Ishikawa (cell line): Measurements from ENCODE around the gene SYT12.

Source experiments
- CEBPB ChIP-seq: IDR thresholded peaks from 2 replicates; pipeline ENCODE4 v1.6.1; 2012
- CREB1 ChIP-seq: IDR thresholded peaks from 2 replicates; pipeline ENCODE4 v1.6.1; 2012; ENCODE audit warnings: low read depth
- EGR1 ChIP-seq: IDR thresholded peaks from 2 replicates; pipeline ENCODE4 v1.6.1; 2012
- EP300 ChIP-seq: IDR thresholded peaks from 2 replicates; pipeline ENCODE4 v1.6.1; 2012; ENCODE audit warnings: borderline replicate concordance
- FOXM1 ChIP-seq: IDR thresholded peaks from 2 replicates; pipeline ENCODE4 v1.6.1; 2012; ENCODE audit warnings: low read depth, borderline replicate concordance
- MAX ChIP-seq: IDR thresholded peaks from 2 replicates; pipeline ENCODE4 v1.6.1; 2012
- NFIC ChIP-seq: IDR thresholded peaks from 2 replicates; pipeline ENCODE4 v1.6.1; 2012
- RAD21 ChIP-seq: IDR thresholded peaks from 2 replicates; pipeline ENCODE4 v1.6.1; 2012; ENCODE audit warnings: low read depth
- TAF1 ChIP-seq: IDR thresholded peaks from 2 replicates; pipeline ENCODE4 v1.6.1; 2012; ENCODE audit warnings: low read depth, mild to moderate bottlenecking
- TCF12 ChIP-seq: IDR thresholded peaks from 2 replicates; pipeline ENCODE4 v1.6.1; 2012; ENCODE audit warnings: low read depth
- TEAD4 ChIP-seq: IDR thresholded peaks from 2 replicates; pipeline ENCODE4 v1.6.1; 2012
- USF1 ChIP-seq: IDR thresholded peaks from 2 replicates; pipeline ENCODE4 v1.6.1; 2012
- YY1 ChIP-seq: IDR thresholded peaks from 2 replicates; pipeline ENCODE4 v1.6.1; 2012; ENCODE audit warnings: low read depth
- ZBTB7A ChIP-seq: IDR thresholded peaks from 2 replicates; pipeline ENCODE4 v1.6.1; 2012; ENCODE audit warnings: low read depth
- TF ChIP-seq, protein P1 (sequence below): IDR thresholded peaks from 2 replicates; pipeline ENCODE4 v1.6.1; 2012; ENCODE audit warnings: low read depth, mild to moderate bottlenecking

Gene SYT12

GRCh38 chr11:67002297-67002913, 20.5 kb upstream of the SYT12 start:
- TF ChIP-seq MAX (no peak), ZBTB7A (no peak), RAD21 (no peak), TCF12 (no peak), FOXM1 (no peak), NFIC (no peak), EP300 (no peak), YY1 (no peak), EGR1 (no peak), TAF1 (no peak), CREB1 (no peak), USF1 (no peak), TEAD4 (no peak), CEBPB (no peak)
- TF ChIP-seq, protein P1, sequence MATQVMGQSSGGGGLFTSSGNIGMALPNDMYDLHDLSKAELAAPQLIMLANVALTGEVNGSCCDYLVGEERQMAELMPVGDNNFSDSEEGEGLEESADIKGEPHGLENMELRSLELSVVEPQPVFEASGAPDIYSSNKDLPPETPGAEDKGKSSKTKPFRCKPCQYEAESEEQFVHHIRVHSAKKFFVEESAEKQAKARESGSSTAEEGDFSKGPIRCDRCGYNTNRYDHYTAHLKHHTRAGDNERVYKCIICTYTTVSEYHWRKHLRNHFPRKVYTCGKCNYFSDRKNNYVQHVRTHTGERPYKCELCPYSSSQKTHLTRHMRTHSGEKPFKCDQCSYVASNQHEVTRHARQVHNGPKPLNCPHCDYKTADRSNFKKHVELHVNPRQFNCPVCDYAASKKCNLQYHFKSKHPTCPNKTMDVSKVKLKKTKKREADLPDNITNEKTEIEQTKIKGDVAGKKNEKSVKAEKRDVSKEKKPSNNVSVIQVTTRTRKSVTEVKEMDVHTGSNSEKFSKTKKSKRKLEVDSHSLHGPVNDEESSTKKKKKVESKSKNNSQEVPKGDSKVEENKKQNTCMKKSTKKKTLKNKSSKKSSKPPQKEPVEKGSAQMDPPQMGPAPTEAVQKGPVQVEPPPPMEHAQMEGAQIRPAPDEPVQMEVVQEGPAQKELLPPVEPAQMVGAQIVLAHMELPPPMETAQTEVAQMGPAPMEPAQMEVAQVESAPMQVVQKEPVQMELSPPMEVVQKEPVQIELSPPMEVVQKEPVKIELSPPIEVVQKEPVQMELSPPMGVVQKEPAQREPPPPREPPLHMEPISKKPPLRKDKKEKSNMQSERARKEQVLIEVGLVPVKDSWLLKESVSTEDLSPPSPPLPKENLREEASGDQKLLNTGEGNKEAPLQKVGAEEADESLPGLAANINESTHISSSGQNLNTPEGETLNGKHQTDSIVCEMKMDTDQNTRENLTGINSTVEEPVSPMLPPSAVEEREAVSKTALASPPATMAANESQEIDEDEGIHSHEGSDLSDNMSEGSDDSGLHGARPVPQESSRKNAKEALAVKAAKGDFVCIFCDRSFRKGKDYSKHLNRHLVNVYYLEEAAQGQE = no peak

- TF ChIP-seq NFIC = no peak
Observed at GRCh38 chr11:67002921-67003411, 20.0 kb upstream of the SYT12 start.

DNA sequence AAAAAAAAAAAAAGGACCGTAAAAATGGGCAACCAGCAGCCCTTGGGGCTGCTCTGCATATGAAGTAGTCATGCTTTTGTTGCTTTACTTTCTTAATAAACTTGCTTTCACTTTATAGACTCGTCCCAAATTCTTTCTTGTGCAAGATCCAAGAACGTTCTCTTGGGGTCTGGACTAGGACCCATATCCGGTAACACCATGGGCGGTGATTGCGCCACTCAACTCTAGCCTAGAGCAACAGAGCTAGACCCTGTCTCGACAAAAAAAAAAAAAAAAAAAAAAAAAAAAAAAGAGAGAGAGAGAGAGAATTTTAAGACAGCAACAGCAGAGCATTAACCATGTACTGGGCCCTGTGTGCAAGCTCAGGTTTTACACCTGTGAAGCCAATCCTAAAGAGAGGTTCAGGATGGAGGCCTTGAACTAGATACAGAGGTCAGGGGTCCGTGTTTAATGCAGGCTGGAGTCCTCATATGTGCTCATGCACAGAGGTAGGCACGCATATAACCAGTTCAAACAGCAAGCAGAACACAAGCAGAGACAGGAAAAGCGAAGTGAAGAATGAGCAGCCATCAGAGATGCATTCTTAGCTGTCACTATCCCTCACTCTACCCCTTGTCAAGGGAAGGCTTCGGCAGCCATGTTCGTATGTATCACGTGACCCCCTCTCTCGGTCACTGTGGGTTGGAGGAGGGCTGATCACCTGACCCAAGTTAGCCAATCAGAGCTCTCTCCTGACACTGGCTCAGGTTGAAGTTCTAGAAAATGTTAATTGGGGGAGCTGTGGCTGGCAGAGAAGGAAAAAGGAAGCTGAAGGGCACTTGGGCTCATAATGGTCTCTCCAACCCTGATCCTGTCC, 16.7 kb upstream of the SYT12 start:
- no peak for TF ChIP-seq CEBPB
- TF ChIP-seq USF1 = peak; percentile 96
- TF ChIP-seq NFIC = no peak
- no peak for TF ChIP-seq TCF12
- peak; percentile 86 for TF ChIP-seq YY1
- no peak for TF ChIP-seq ZBTB7A

DNA sequence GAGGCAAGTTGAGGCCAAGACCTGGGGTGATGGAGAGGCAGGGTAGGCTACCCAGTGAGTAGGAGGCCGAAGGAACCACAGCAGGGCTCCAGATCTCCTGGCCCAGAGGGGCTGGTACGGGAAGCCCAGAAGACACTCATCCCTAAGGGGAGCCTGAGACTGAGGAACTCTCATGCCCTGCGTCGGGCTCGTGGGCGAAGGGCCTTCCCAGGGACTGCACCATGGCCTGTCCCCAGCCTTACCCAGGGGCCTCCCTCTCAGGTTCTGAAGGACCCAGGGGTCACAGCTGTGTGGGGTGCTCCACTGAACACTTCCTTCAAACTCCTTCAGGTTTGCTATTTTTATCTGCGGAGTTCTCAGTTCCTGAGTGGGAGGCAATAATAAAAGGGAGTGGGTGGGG, 15.8 kb upstream of the SYT12 start:
- TF ChIP-seq YY1 (no peak), USF1 (no peak), TCF12 (no peak), NFIC (no peak), EGR1 (no peak), EP300 (no peak), CREB1 (no peak), CEBPB (no peak), ZBTB7A (no peak), TEAD4 (no peak), MAX (no peak), FOXM1 (no peak), RAD21 (no peak), TAF1 (no peak)
- TF ChIP-seq, protein P1 = no peak

DNA sequence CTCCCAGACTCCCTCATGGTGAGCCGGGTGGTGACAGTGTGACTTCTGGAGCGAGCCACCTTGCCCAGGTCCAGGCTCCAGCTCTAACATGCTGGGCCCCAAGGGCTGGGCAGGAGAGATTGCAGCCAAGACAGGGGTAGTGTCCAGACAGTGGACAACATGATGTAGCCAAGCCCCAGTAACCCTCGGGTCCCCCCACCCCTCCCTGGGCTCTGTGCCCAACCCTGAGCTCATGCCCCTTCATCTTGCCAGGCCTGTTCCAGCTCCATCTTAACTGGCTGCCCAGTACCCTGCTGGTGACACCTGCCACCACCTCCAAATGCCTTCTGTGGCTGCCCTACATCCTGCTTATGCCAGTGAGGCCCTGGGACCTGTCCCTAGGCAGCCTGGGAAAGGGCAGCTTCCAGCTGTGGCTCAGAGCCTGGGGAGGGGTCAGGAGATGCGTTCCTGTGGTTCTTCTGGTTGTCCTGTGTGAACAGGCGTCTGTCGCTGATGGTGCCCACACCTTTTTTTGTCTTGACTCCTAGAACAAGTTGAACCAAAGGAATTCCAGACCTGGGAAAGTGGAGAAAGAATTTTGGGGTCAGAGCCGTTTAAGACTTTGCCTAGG, 12.5 kb upstream of the SYT12 start:
- TF ChIP-seq EGR1 (no peak), MAX (no peak), CEBPB (no peak), CREB1 (no peak), TCF12 (no peak), NFIC (no peak), ZBTB7A (no peak), TAF1 (no peak), RAD21 (no peak)
